ENCODE results near the gene ATXN7L3.
"Not testable (repeated sequence)": the region's sequence is repeated elsewhere in the genome, so short reads cannot be mapped to it uniquely, and the experiment has no call there.

DNA sequence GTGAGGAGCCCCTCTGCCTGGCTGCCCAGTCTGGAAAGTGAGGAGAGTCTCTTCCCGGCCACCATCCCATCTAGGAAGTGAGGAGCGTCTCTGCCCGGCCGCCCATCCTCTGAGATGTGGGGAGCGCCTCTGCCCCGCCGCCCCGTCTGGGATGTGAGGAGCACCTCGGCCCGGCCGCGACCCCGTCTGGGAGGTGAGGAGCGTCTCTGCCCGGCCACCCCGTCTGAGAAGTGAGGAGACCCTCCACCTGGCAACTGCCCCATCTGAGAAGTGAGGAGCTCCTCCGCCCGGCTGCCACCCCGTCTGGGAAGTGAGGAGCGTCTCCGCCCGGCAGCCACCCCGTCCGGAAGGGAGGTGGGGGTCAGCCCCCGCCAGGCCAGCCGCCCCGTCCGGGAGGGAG is 38.2 kb upstream of the ATXN7L3 start:
- TF ChIP-seq POLR2A (IDR thresholded peaks at IDR 0.05): not testable (repeated sequence)
- TF ChIP-seq, protein P1, sequence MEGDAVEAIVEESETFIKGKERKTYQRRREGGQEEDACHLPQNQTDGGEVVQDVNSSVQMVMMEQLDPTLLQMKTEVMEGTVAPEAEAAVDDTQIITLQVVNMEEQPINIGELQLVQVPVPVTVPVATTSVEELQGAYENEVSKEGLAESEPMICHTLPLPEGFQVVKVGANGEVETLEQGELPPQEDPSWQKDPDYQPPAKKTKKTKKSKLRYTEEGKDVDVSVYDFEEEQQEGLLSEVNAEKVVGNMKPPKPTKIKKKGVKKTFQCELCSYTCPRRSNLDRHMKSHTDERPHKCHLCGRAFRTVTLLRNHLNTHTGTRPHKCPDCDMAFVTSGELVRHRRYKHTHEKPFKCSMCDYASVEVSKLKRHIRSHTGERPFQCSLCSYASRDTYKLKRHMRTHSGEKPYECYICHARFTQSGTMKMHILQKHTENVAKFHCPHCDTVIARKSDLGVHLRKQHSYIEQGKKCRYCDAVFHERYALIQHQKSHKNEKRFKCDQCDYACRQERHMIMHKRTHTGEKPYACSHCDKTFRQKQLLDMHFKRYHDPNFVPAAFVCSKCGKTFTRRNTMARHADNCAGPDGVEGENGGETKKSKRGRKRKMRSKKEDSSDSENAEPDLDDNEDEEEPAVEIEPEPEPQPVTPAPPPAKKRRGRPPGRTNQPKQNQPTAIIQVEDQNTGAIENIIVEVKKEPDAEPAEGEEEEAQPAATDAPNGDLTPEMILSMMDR (IDR thresholded peaks at IDR 0.05): not testable (repeated sequence)
